ENCODE data around the gene HDAC9. TPM values are rescaled to one million over a fixed set of nuclear protein-coding genes. Genes with fewer than 3 reads are reported as not detected.

HDAC9 gene
- total RNA-seq, 1 experiment from 2014 or later: 4.3 TPM

GRCh38 chr7:18455606-18456005 lies 39.9 kb upstream of the HDAC9 start:
- intact Hi-C loops (cut with micrococcal nuclease): no loop called here
- H3K79me2 ChIP-seq (ENCODE audit: insufficient read depth, low read length): no peaks in the 10 kb centered on the region
- ATAC-seq (no peak), DNase-seq (ENCODE audit: low read depth, low spot score) (no peak)
- H3K9me2 ChIP-seq (ENCODE audit: insufficient read depth): no peaks in the 10 kb centered on the region
- H3K9ac ChIP-seq (ENCODE audit: low read length): no peak overlapping the region
- H3K4me1 ChIP-seq (ENCODE audit: control insufficient read depth in 1 of 2, insufficient read depth in 2 of 2, low read length in 2 of 2): peaks cover 0 to 5% of the 10 kb centered on the region in 2 experiments; a peak in 1 of 4 replicates
- no peak overlapping the region for H3K4me2 ChIP-seq (ENCODE audit: low read length)
- no peaks in the 10 kb centered on the region for H3K36me3 ChIP-seq (ENCODE audit: control insufficient read depth in 1 of 2, insufficient read depth in 2 of 2, low read length in 2 of 2)
- H4K20me1 ChIP-seq (ENCODE audit: insufficient read depth): no peaks in the 10 kb centered on the region
- no peak overlapping the region for H3K27ac ChIP-seq (ENCODE audit: low read depth, low read length)
- BruUV-seq (replicated peaks): no TSS peak
- ChIA-PET POLR2A (no interaction called here), CTCF (no interaction called here), RAD21 (ENCODE audit: low non-redundant PET in 1 of 2, low total read pairs in 2 of 2, uncharacterized antibody in 2 of 2, unreplicated experiment in 2 of 2) (no interaction called here)
- H3K9me3 ChIP-seq (ENCODE audit: control insufficient read depth in 1 of 2, insufficient read depth in 1 of 2, low read depth in 1 of 2, low read length in 2 of 2): no peaks in the 10 kb centered on the region
- H3K27me3 ChIP-seq (ENCODE audit: insufficient read depth, low read length): no peaks in the 10 kb centered on the region
- no peak overlapping the region for H2AFZ ChIP-seq (ENCODE audit: low read depth, low read length, poor library complexity, severe bottlenecking)
- H3K4me3 ChIP-seq (replicated peaks in 1 of 2; ENCODE audit: low read depth in 1 of 2, low read length in 2 of 2): no peak overlapping the region
- no peak for TF ChIP-seq SP1 (IDR thresholded peaks at IDR 0.05; ENCODE audit: low read depth)

- no peaks in the 10 kb centered on the region for H3K9me2 ChIP-seq (ENCODE audit: insufficient read depth)
- RAD21 ChIA-PET (ENCODE audit: low non-redundant PET in 1 of 2, low total read pairs in 2 of 2, uncharacterized antibody in 2 of 2, unreplicated experiment in 2 of 2): no interaction called here
- H3K4me3 ChIP-seq (replicated peaks in 1 of 2; ENCODE audit: low read depth in 1 of 2, low read length in 2 of 2): no peak overlapping the region
- no peak overlapping the region for H3K4me2 ChIP-seq (ENCODE audit: low read length)
- H3K27ac ChIP-seq (ENCODE audit: low read depth, low read length): no peak overlapping the region
- POLR2A ChIA-PET: no interaction called here
- CTCF ChIA-PET: no interaction called here
- H3K9ac ChIP-seq (ENCODE audit: low read length): no peak overlapping the region
- H4K20me1 ChIP-seq (ENCODE audit: insufficient read depth): no peaks in the 10 kb centered on the region
- DNase-seq (ENCODE audit: low read depth, low spot score) (no peak), ATAC-seq (no peak)
- no peaks in the 10 kb centered on the region for H3K36me3 ChIP-seq (ENCODE audit: control insufficient read depth in 1 of 2, insufficient read depth in 2 of 2, low read length in 2 of 2)
- no peak for TF ChIP-seq POLR2AphosphoS5 (IDR thresholded peaks at IDR 0.05; ENCODE audit: low read depth, low read length)
- TF ChIP-seq SIN3A (IDR thresholded peaks at IDR 0.05; ENCODE audit: low read depth): no peak
- peak; percentile 43 for TF ChIP-seq TCF7L2 (IDR thresholded peaks at IDR 0.05; ENCODE audit: borderline replicate concordance, extremely low read depth, insufficient read depth, insufficient read length)
- no TSS peak for BruUV-seq (replicated peaks)
- no peaks in the 10 kb centered on the region for H3K79me2 ChIP-seq (ENCODE audit: insufficient read depth, low read length)
- H3K9me3 ChIP-seq (ENCODE audit: control insufficient read depth in 1 of 2, insufficient read depth in 1 of 2, low read depth in 1 of 2, low read length in 2 of 2): no peaks in the 10 kb centered on the region
- no peak overlapping the region for H2AFZ ChIP-seq (ENCODE audit: low read depth, low read length, poor library complexity, severe bottlenecking)
- intact Hi-C loops (cut with micrococcal nuclease): no loop called here
- no peaks in the 10 kb centered on the region for H3K27me3 ChIP-seq (ENCODE audit: insufficient read depth, low read length)
- H3K4me1 ChIP-seq (ENCODE audit: control insufficient read depth in 1 of 2, insufficient read depth in 2 of 2, low read length in 2 of 2): peaks cover 0 to 5% of the 10 kb centered on the region in 2 experiments; a peak in 1 of 4 replicates
Measured at GRCh38 chr7:18457832-18458231, 37.7 kb upstream of the HDAC9 start.
